ENCODE data around the gene RASSF1.

The RASSF1 gene

GRCh38 chr3:50297896-50298725 lies 42.5 kb downstream of the RASSF1 start:
- H3K4me1 ChIP-seq (ENCODE audit: control insufficient read depth, insufficient read depth, low read length) = peaks cover 25% of the 10 kb centered on the region
- peak overlapping the region; percentile 58 for H3K9ac ChIP-seq (ENCODE audit: low read length)
- peaks cover 6% of the 10 kb centered on the region; the same call in 1 of the 2 replicates for H3K36me3 ChIP-seq (ENCODE audit: control insufficient read depth, insufficient read depth, low read length)
- peak overlapping the region; percentile 78 for H3K4me3 ChIP-seq (ENCODE audit: low read depth, low read length)
- no peak overlapping the region for H3K27ac ChIP-seq (ENCODE audit: low read depth, low read length)
- H3K9me3 ChIP-seq (ENCODE audit: control insufficient read depth, insufficient read depth, low read depth, low read length) = no peaks in the 10 kb centered on the region
- H3K27me3 ChIP-seq (ENCODE audit: control insufficient read depth, insufficient read depth, low read length) = no peaks in the 10 kb centered on the region

GRCh38 chr3:50297384-50297775 lies 43.3 kb downstream of the RASSF1 start:
- Histone ChIP-seq H3K36me3 (ENCODE audit: control insufficient read depth, insufficient read depth, low read length) (peaks cover 6% of the 10 kb centered on the region; the same call in 1 of the 2 replicates), H3K27ac (ENCODE audit: low read depth, low read length) (no peak overlapping the region), H3K4me3 (ENCODE audit: low read depth, low read length) (no peak overlapping the region), H3K27me3 (ENCODE audit: control insufficient read depth, insufficient read depth, low read length) (no peaks in the 10 kb centered on the region), H3K4me1 (ENCODE audit: control insufficient read depth, insufficient read depth, low read length) (peaks cover 22% of the 10 kb centered on the region), H3K9me3 (ENCODE audit: control insufficient read depth, insufficient read depth, low read depth, low read length) (no peaks in the 10 kb centered on the region), H3K9ac (ENCODE audit: low read length) (no peak overlapping the region)

GRCh38 chr3:50296721-50297383 lies 43.8 kb downstream of the RASSF1 start:
- H3K4me1 ChIP-seq (ENCODE audit: control insufficient read depth, insufficient read depth, low read length) = peaks cover 21% of the 10 kb centered on the region
- H3K36me3 ChIP-seq (ENCODE audit: control insufficient read depth, insufficient read depth, low read length) = peaks cover 6% of the 10 kb centered on the region; the same call in 1 of the 2 replicates
- H3K9ac ChIP-seq (ENCODE audit: low read length) = no peak overlapping the region
- H3K9me3 ChIP-seq (ENCODE audit: control insufficient read depth, insufficient read depth, low read depth, low read length) = no peaks in the 10 kb centered on the region
- no peaks in the 10 kb centered on the region for H3K27me3 ChIP-seq (ENCODE audit: control insufficient read depth, insufficient read depth, low read length)
- H3K4me3 ChIP-seq (ENCODE audit: low read depth, low read length) = no peak overlapping the region
- no peak overlapping the region for H3K27ac ChIP-seq (ENCODE audit: low read depth, low read length)

GRCh38 chr3:50295553-50296431 lies 44.8 kb downstream of the RASSF1 start:
- H3K9me3 ChIP-seq (ENCODE audit: control insufficient read depth, insufficient read depth, low read depth, low read length) = no peaks in the 10 kb centered on the region
- no peak overlapping the region for H3K9ac ChIP-seq (ENCODE audit: low read length)
- peaks cover 6% of the 10 kb centered on the region; the same call in 1 of the 2 replicates for H3K36me3 ChIP-seq (ENCODE audit: control insufficient read depth, insufficient read depth, low read length)

GRCh38 chr3:50294492-50295403 lies 45.9 kb downstream of the RASSF1 start:
- no peak overlapping the region for H3K9ac ChIP-seq (ENCODE audit: low read length)
- no peak overlapping the region for H3K27ac ChIP-seq (ENCODE audit: low read depth, low read length)
- peaks cover 12% of the 10 kb centered on the region for H3K4me1 ChIP-seq (ENCODE audit: control insufficient read depth, insufficient read depth, low read length)
- H3K27me3 ChIP-seq (ENCODE audit: control insufficient read depth, insufficient read depth, low read length) = no peaks in the 10 kb centered on the region
- H3K36me3 ChIP-seq (ENCODE audit: control insufficient read depth, insufficient read depth, low read length) = peaks cover 15% of the 10 kb centered on the region
- no peak overlapping the region for H3K4me3 ChIP-seq (ENCODE audit: low read depth, low read length)
- no peaks in the 10 kb centered on the region for H3K9me3 ChIP-seq (ENCODE audit: control insufficient read depth, insufficient read depth, low read depth, low read length)

More at GRCh38 chr3:50295553-50296431, 44.8 kb downstream of the RASSF1 start:
- no peak overlapping the region for H3K27ac ChIP-seq (ENCODE audit: low read depth, low read length)
- no peak overlapping the region for H3K4me3 ChIP-seq (ENCODE audit: low read depth, low read length)
- H3K27me3 ChIP-seq (ENCODE audit: control insufficient read depth, insufficient read depth, low read length) = no peaks in the 10 kb centered on the region
- H3K4me1 ChIP-seq (ENCODE audit: control insufficient read depth, insufficient read depth, low read length) = peaks cover 21% of the 10 kb centered on the region

GRCh38 chr3:50294089-50294488 lies 46.5 kb downstream of the RASSF1 start:
- peaks cover 10% of the 10 kb centered on the region for H3K4me1 ChIP-seq (ENCODE audit: control insufficient read depth, insufficient read depth, low read length)
- no peaks in the 10 kb centered on the region for H3K27me3 ChIP-seq (ENCODE audit: control insufficient read depth, insufficient read depth, low read length)
- no peak overlapping the region for H3K27ac ChIP-seq (ENCODE audit: low read depth, low read length)
- no peak overlapping the region for H3K9ac ChIP-seq (ENCODE audit: low read length)
- no peak overlapping the region for H3K4me3 ChIP-seq (ENCODE audit: low read depth, low read length)
- peaks cover 22% of the 10 kb centered on the region for H3K36me3 ChIP-seq (ENCODE audit: control insufficient read depth, insufficient read depth, low read length)
- no peaks in the 10 kb centered on the region for H3K9me3 ChIP-seq (ENCODE audit: control insufficient read depth, insufficient read depth, low read depth, low read length)

GRCh38 chr3:50293079-50293801 lies 47.4 kb downstream of the RASSF1 start:
- H3K4me1 ChIP-seq (ENCODE audit: control insufficient read depth, insufficient read depth, low read length) = peaks cover 7% of the 10 kb centered on the region
- no peak overlapping the region for H3K9ac ChIP-seq (ENCODE audit: low read length)
- H3K27ac ChIP-seq (ENCODE audit: low read depth, low read length) = no peak overlapping the region
- no peaks in the 10 kb centered on the region for H3K9me3 ChIP-seq (ENCODE audit: control insufficient read depth, insufficient read depth, low read depth, low read length)
- H3K27me3 ChIP-seq (ENCODE audit: control insufficient read depth, insufficient read depth, low read length) = no peaks in the 10 kb centered on the region
- H3K36me3 ChIP-seq (ENCODE audit: control insufficient read depth, insufficient read depth, low read length) = peaks cover 31% of the 10 kb centered on the region
- peak overlapping the region; percentile 43; the same call in 1 of the 2 replicates for H3K4me3 ChIP-seq (ENCODE audit: low read depth, low read length)

GRCh38 chr3:50292159-50293078 lies 48.2 kb downstream of the RASSF1 start, which contains the start of gene IFRD2:
TSS of gene IFRD2 (minus strand) at chr3:50292429. CDS start at chr3:50292274, 155 bp downstream.
- H3K27ac ChIP-seq (ENCODE audit: low read depth, low read length) = peak within 1 kb of the TSS; percentile 79; the same call in 1 of the 2 replicates
- H3K36me3 ChIP-seq (ENCODE audit: control insufficient read depth, insufficient read depth, low read length) = peaks cover 38% of the 10 kb centered on the region
- H3K4me3 ChIP-seq (ENCODE audit: low read depth, low read length) = peak within 1 kb of the TSS; percentile 97
- peaks cover 4% of the 10 kb centered on the region for H3K4me1 ChIP-seq (ENCODE audit: control insufficient read depth, insufficient read depth, low read length)
- H3K9me3 ChIP-seq (ENCODE audit: control insufficient read depth, insufficient read depth, low read depth, low read length) = no peaks in the 10 kb centered on the region
- H3K9ac ChIP-seq (ENCODE audit: low read length) = peak within 1 kb of the TSS; percentile 93
- H3K27me3 ChIP-seq (ENCODE audit: control insufficient read depth, insufficient read depth, low read length) = no peaks in the 10 kb centered on the region

- no peaks in the 10 kb centered on the region for H3K27me3 ChIP-seq (ENCODE audit: control insufficient read depth, insufficient read depth, low read length)
- H3K36me3 ChIP-seq (ENCODE audit: control insufficient read depth, insufficient read depth, low read length) = peaks cover 45% of the 10 kb centered on the region
- H3K4me3 ChIP-seq (ENCODE audit: low read depth, low read length) = no peak overlapping the region
- H3K9ac ChIP-seq (ENCODE audit: low read length) = no peak overlapping the region
- H3K27ac ChIP-seq (ENCODE audit: low read depth, low read length) = no peak overlapping the region
- H3K4me1 ChIP-seq (ENCODE audit: control insufficient read depth, insufficient read depth, low read length) = peaks cover 4% of the 10 kb centered on the region
- H3K9me3 ChIP-seq (ENCODE audit: control insufficient read depth, insufficient read depth, low read depth, low read length) = no peaks in the 10 kb centered on the region
Measured at GRCh38 chr3:50290161-50290641, 50.4 kb downstream of the RASSF1 start.

Data from HUES6 (cell line).